ENCODE results near the gene TANGO2.

DNA sequence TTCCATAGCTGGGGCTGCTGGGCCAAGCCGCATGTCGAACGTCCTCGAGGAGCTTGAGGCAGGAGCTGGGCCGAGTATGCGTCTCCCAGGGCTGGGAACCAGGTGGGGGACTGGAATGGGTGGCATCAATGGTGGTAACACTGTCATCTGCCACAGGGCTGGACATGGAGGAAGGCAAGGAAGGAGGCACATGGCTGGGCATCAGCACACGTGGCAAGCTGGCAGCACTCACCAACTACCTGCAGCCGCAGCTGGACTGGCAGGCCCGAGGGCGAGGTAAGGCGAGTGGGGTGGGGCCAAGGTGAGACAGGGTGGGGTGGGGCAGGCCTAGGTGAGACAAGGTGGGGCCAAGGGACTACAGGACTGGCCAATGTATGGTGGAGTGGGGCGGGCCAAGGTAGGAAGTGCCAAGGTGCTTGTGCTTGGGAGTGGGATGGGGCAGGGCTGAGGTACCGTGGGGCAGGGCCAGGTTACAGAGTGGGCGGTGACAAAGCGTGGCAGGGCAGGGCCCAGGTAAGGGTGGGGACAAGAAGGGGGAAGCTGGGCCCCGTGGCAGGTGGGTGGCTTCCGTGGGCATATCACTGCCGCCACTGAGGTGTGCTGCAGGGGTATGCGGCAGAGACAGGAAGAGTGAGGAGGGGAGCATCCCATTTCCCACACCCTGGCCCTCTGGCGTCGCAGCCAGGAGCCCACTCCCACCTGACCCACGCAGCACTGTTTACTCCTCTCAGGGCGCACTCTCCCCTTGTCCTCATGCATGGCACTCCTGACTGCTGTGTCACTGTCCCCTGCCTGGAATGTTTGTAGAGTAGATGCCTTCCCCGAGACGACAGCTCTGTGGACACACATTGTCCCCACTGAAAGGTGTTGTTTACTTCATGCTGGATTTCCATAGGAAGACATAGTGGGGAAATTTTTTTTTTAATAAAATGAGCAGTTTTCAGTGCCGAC, 31.7 kb downstream of the TANGO2 start:
- TF ChIP-seq, protein P1, sequence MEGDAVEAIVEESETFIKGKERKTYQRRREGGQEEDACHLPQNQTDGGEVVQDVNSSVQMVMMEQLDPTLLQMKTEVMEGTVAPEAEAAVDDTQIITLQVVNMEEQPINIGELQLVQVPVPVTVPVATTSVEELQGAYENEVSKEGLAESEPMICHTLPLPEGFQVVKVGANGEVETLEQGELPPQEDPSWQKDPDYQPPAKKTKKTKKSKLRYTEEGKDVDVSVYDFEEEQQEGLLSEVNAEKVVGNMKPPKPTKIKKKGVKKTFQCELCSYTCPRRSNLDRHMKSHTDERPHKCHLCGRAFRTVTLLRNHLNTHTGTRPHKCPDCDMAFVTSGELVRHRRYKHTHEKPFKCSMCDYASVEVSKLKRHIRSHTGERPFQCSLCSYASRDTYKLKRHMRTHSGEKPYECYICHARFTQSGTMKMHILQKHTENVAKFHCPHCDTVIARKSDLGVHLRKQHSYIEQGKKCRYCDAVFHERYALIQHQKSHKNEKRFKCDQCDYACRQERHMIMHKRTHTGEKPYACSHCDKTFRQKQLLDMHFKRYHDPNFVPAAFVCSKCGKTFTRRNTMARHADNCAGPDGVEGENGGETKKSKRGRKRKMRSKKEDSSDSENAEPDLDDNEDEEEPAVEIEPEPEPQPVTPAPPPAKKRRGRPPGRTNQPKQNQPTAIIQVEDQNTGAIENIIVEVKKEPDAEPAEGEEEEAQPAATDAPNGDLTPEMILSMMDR (IDR thresholded peaks at IDR 0.05) = no peak
- no peak for TF ChIP-seq EZH2 (IDR thresholded peaks at IDR 0.05)
